ENCODE measurements around the gene CTSA. TPM values are rescaled to one million over a fixed set of nuclear protein-coding genes. Genes with fewer than 3 reads are reported as not detected.

The CTSA gene
- total and polyA plus RNA-seq, 2 experiments from 2014 or later: 425 to 716 TPM

DNA sequence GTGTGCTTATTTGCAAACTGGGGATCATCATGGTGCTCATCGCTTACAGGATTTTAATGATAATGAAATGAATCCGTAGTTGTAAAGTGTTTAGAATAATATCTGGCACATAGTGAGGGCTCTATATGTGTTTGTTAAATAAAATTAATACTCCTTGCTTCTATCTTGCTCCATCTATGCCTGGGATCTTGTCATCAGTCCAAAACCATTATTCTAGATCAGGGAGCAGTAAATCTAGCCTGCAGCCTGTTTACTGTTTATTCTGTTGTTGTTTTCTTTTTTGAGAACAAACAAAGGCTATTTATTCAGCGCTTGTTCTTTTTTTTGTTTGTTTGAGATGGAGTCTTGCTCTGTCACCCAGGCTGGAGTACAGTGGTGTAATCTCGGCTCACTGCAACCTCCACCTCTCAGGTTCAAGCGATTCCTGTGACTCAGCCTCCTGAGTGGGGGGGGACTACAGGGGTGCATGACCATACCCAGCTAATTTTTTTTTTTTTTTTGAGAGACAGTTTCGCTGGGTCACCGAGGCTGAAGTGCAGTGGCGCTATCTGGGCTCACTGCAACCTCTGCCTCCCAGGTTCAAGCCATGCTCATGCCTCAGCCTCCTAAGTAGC, 42.1 kb upstream of the CTSA start:
- Histone ChIP-seq H3K36me3 (replicated peaks; ENCODE audit: insufficient read depth, low read depth) (no peaks in the 10 kb centered on the region), H3K27ac (no peak overlapping the region)

DNA sequence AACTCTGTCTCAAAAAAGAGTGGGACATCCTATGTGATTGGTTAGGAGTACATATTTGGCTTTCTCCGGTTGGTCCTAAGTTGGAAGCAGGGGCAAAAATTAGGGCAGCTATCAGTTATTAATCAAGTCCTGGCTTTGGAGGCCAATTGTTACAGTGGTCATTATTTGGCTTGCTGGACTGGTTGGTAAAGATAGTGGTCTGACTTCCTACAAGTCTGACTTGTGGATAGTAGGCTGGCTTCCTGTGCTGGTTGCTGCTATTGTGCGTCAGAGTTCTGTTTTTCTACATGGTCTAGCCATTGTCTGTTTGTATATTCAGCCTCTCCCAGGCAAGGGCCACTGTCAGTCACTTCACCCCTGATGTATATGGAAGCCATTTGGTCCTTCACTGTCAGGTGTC, 40.9 kb upstream of the CTSA start:
- Histone ChIP-seq H3K36me3 (replicated peaks; ENCODE audit: insufficient read depth, low read depth) (no peaks in the 10 kb centered on the region), H3K79me2 (peaks cover 19% of the 10 kb centered on the region), H3K9me3 (ENCODE audit: low read depth) (no peaks in the 10 kb centered on the region), H3K4me1 (ENCODE audit: insufficient read depth) (no peaks in the 10 kb centered on the region), H3K4me2 (no peak overlapping the region), H3K27ac (no peak overlapping the region), H3K27me3 (no peaks in the 10 kb centered on the region), H3K4me3 (no peak overlapping the region), H3K9me2 (replicated peaks; ENCODE audit: insufficient read depth) (no peaks in the 10 kb centered on the region), H2AFZ (no peak overlapping the region), H4K20me1 (ENCODE audit: insufficient read depth, poor library complexity, severe bottlenecking) (no peaks in the 10 kb centered on the region)
- 94% methylated on average over 2 of the region's 2 CpGs for WGBS (ENCODE audit: low lambda C conversion rate, missing lambda C conversion rate)
- no peak for DNase-seq (ENCODE audit: low spot score)
- TF ChIP-seq, protein P1, sequence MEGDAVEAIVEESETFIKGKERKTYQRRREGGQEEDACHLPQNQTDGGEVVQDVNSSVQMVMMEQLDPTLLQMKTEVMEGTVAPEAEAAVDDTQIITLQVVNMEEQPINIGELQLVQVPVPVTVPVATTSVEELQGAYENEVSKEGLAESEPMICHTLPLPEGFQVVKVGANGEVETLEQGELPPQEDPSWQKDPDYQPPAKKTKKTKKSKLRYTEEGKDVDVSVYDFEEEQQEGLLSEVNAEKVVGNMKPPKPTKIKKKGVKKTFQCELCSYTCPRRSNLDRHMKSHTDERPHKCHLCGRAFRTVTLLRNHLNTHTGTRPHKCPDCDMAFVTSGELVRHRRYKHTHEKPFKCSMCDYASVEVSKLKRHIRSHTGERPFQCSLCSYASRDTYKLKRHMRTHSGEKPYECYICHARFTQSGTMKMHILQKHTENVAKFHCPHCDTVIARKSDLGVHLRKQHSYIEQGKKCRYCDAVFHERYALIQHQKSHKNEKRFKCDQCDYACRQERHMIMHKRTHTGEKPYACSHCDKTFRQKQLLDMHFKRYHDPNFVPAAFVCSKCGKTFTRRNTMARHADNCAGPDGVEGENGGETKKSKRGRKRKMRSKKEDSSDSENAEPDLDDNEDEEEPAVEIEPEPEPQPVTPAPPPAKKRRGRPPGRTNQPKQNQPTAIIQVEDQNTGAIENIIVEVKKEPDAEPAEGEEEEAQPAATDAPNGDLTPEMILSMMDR (IDR thresholded peaks at IDR 0.05; ENCODE audit: poor library complexity): no peak

More for the DNA sequence above, 42.1 kb upstream of the CTSA start:
- Histone ChIP-seq H3K4me2 (no peak overlapping the region), H3K9me3 (ENCODE audit: low read depth) (no peaks in the 10 kb centered on the region), H2AFZ (no peak overlapping the region), H4K20me1 (ENCODE audit: insufficient read depth, poor library complexity, severe bottlenecking) (no peaks in the 10 kb centered on the region), H3K9me2 (replicated peaks; ENCODE audit: insufficient read depth) (no peaks in the 10 kb centered on the region), H3K4me3 (no peak overlapping the region), H3K27me3 (no peaks in the 10 kb centered on the region), H3K79me2 (peaks cover 10% of the 10 kb centered on the region), H3K4me1 (ENCODE audit: insufficient read depth) (no peaks in the 10 kb centered on the region)
- TF ChIP-seq EZH2 (IDR thresholded peaks at IDR 0.05; ENCODE audit: borderline replicate concordance) (no peak), EZH2phosphoT487 (IDR thresholded peaks at IDR 0.05; ENCODE audit: low read depth, severe bottlenecking, unreplicated experiment) (no peak)
- TF ChIP-seq, protein P1 (IDR thresholded peaks at IDR 0.05; ENCODE audit: poor library complexity): no peak
- DNase-seq (ENCODE audit: low spot score): no peak
- 97% methylated on average over 8 of the region's 8 CpGs for WGBS (ENCODE audit: low lambda C conversion rate, missing lambda C conversion rate)

DNA sequence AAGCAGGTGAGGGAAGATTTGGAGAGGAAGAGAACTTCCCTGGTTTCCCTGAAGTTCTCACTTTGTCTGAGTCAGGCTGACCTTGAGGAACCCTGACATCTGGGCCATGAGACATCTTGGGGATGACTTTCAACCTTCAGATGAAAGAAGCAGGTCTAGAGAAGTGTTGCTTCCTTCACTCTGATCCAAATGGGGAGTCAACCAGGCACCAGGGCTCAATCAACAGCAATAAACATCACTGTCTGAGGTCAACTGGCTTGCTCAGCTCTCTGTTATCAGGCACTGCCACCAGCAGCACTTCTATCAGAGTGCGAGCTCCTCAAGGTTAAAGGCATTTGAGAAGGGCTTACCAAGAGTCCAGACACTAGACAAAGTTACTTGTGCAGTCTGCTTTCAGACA, 40.2 kb upstream of the CTSA start:
- no peak for DNase-seq (ENCODE audit: low spot score)
- H3K9me2 ChIP-seq (replicated peaks; ENCODE audit: insufficient read depth): no peaks in the 10 kb centered on the region
- no peaks in the 10 kb centered on the region for H3K27me3 ChIP-seq
- H3K4me2 ChIP-seq: no peak overlapping the region
- no peak for TF ChIP-seq EZH2phosphoT487 (IDR thresholded peaks at IDR 0.05; ENCODE audit: low read depth, severe bottlenecking, unreplicated experiment)
- TF ChIP-seq, protein P1 (IDR thresholded peaks at IDR 0.05; ENCODE audit: poor library complexity): no peak
- TF ChIP-seq EZH2 (IDR thresholded peaks at IDR 0.05; ENCODE audit: borderline replicate concordance): no peak
- no peaks in the 10 kb centered on the region for H3K36me3 ChIP-seq (replicated peaks; ENCODE audit: insufficient read depth, low read depth)
- peaks cover 4% of the 10 kb centered on the region for H3K4me1 ChIP-seq (ENCODE audit: insufficient read depth)
- H4K20me1 ChIP-seq (ENCODE audit: insufficient read depth, poor library complexity, severe bottlenecking): no peaks in the 10 kb centered on the region
- H3K4me3 ChIP-seq: no peak overlapping the region
- WGBS (ENCODE audit: low lambda C conversion rate, missing lambda C conversion rate): 46% methylated on average over 1 of the region's 1 CpG
- peaks cover 26% of the 10 kb centered on the region for H3K79me2 ChIP-seq
- peak overlapping the region; percentile 20 for H3K27ac ChIP-seq
- H2AFZ ChIP-seq: no peak overlapping the region
- no peaks in the 10 kb centered on the region for H3K9me3 ChIP-seq (ENCODE audit: low read depth)

DNA sequence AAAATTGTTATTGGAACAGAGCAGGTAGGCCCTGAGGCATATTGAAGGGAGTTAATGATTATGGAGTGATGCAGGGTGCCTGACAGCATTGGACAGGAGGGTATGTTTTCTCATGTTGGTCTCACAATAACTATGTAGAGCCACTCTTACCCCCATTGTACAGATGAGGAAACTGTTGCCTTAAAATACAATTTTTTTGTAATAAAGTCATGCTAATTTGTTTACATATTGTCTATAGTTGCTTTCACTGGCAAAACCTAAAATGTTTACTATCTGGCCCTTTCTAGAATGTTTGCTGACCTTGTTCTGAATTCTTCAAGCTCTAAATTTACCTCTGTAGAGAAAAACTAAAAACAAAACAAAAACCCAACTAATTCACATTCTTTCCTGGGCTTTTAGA, 39.6 kb upstream of the CTSA start:
- Histone ChIP-seq H4K20me1 (ENCODE audit: insufficient read depth, poor library complexity, severe bottlenecking) (no peaks in the 10 kb centered on the region), H3K4me3 (no peak overlapping the region), H3K9me3 (ENCODE audit: low read depth) (no peaks in the 10 kb centered on the region), H3K9me2 (replicated peaks; ENCODE audit: insufficient read depth) (no peaks in the 10 kb centered on the region), H3K36me3 (replicated peaks; ENCODE audit: insufficient read depth, low read depth) (no peaks in the 10 kb centered on the region), H3K27me3 (no peaks in the 10 kb centered on the region), H3K79me2 (peaks cover 32% of the 10 kb centered on the region), H2AFZ (no peak overlapping the region), H3K27ac (peak overlapping the region; percentile 17), H3K4me1 (ENCODE audit: insufficient read depth) (peaks cover 9% of the 10 kb centered on the region), H3K4me2 (no peak overlapping the region)
- no peak for DNase-seq (ENCODE audit: low spot score)
- TF ChIP-seq EZH2phosphoT487 (IDR thresholded peaks at IDR 0.05; ENCODE audit: low read depth, severe bottlenecking, unreplicated experiment) (no peak), EZH2 (IDR thresholded peaks at IDR 0.05; ENCODE audit: borderline replicate concordance) (no peak)
- TF ChIP-seq, protein P1 (IDR thresholded peaks at IDR 0.05; ENCODE audit: poor library complexity): no peak

All from hepatocyte (in vitro differentiated cells).